Measurements from ENCODE around the gene S100A2.
A peak's percentile ranks its signal among the peaks of the same experiment; 100 is the strongest.
"Not testable (repeated sequence)": the region's sequence is repeated elsewhere in the genome, so short reads cannot be mapped to it uniquely, and the experiment has no call there.

The S100A2 gene

GRCh38 chr1:153563991-153564390 is 1.7 kb downstream of the S100A2 start:
- no peak for DNase-seq (ENCODE audit: low spot score)

GRCh38 chr1:153563483-153563901 is 2.2 kb downstream of the S100A2 start:
- DNase-seq (ENCODE audit: low spot score), result no peak

- DNase-seq (ENCODE audit: low spot score), result not testable (repeated sequence)
These were observed 3.6 kb downstream of the S100A2 start for GRCh38 chr1:153562021-153562420.

- no peak for DNase-seq (ENCODE audit: low spot score)
These were observed 4.1 kb downstream of the S100A2 start for GRCh38 chr1:153561466-153561985.

- DNase-seq (ENCODE audit: low spot score), result no peak
These were observed 4.7 kb downstream of the S100A2 start for GRCh38 chr1:153560771-153561465.

GRCh38 chr1:153560241-153560640 is 5.4 kb downstream of the S100A2 start:
- DNase-seq (ENCODE audit: low spot score), result no peak

- DNase-seq (ENCODE audit: low spot score), result no peak
These were observed 7.8 kb downstream of the S100A2 start for GRCh38 chr1:153557877-153558276.

- no peak for DNase-seq (ENCODE audit: low spot score)
These were observed 9.3 kb downstream of the S100A2 start for GRCh38 chr1:153556348-153556747.

GRCh38 chr1:153553830-153554541 is 11.7 kb downstream of the S100A2 start:
- no peak for DNase-seq (ENCODE audit: low spot score)

GRCh38 chr1:153553096-153553495 is 12.5 kb downstream of the S100A2 start:
- no peak for DNase-seq (ENCODE audit: low spot score)

- DNase-seq (ENCODE audit: low spot score), result no peak
These were observed 13.3 kb downstream of the S100A2 start for GRCh38 chr1:153552335-153552734.

- DNase-seq (ENCODE audit: low spot score), result no peak
These were observed 14.7 kb downstream of the S100A2 start for GRCh38 chr1:153550827-153551500.

GRCh38 chr1:153550398-153550758 is 15.3 kb downstream of the S100A2 start:
- no peak for DNase-seq (ENCODE audit: low spot score)

GRCh38 chr1:153549741-153550397 is 15.8 kb downstream of the S100A2 start:
- DNase-seq (ENCODE audit: low spot score), result no peak

- DNase-seq (ENCODE audit: low spot score), result peak; percentile 87
These were observed 16.6 kb downstream of the S100A2 start, which contains the start of gene S100A3 for GRCh38 chr1:153548722-153549688. Gene S100A3 (minus strand): TSS chr1:153549258. CDS start chr1:153548485, 773 bp downstream.

- no peak for DNase-seq (ENCODE audit: low spot score)
These were observed 17.8 kb downstream of the S100A2 start for GRCh38 chr1:153547560-153548551.

GRCh38 chr1:153546796-153547559 is 18.7 kb downstream of the S100A2 start:
- no peak for DNase-seq (ENCODE audit: low spot score)

GRCh38 chr1:153546371-153546770 is 19.3 kb downstream of the S100A2 start:
- no peak for DNase-seq (ENCODE audit: low spot score)

Data from kidney capillary endothelial cell (primary cell).